Stimulated activated naive B cell treated with anti-CD40 and anti-IgM and Interleukin-4, amounts not matched to agents 10 μg/mL and 1 μg/mL and 100 μg/mL, for 72 hours (primary cell): ENCODE results near the gene NFE2L2.
A peak's percentile ranks its signal among the peaks of the same experiment; 100 is the strongest.
"Not testable (repeated sequence)": the region's sequence is repeated elsewhere in the genome, so short reads cannot be mapped to it uniquely, and the experiment has no call there.

ENCODE experiments used
- ATAC-seq, 2 donors: fragments of 150-1000 bp; cut with Tn5 transposase; replicated peaks; 2 replicates each; pipeline ENCODE4 v1.10.0; 2021; ENCODE audit warnings: moderate library complexity in 1 of 2
- DNase-seq: peaks from one replicate; pipeline ENCODE4 v3.0.0; 2021
- H3K27ac Mint-ChIP-seq: one replicate; pipeline ENCODE4 v1.8.0; 2022; ENCODE audit warnings: mild to moderate bottlenecking, mixed read lengths
- H3K27me3 Mint-ChIP-seq, 2 donors: one replicate each; pipeline ENCODE4 v1.8.0; 2022; ENCODE audit warnings: mixed read lengths in 2 of 2
- H3K36me3 Mint-ChIP-seq, 2 donors: one replicate each; pipeline ENCODE4 v1.8.0; 2022; ENCODE audit warnings: mixed read lengths in 2 of 2, mild to moderate bottlenecking in 1 of 2
- H3K4me1 Mint-ChIP-seq, 2 donors: one replicate each; pipeline ENCODE4 v1.8.0; 2022; ENCODE audit warnings: mixed read lengths in 2 of 2, mild to moderate bottlenecking in 1 of 2
- H3K4me3 Mint-ChIP-seq, 2 donors: one replicate each; pipeline ENCODE4 v1.8.0; 2022; ENCODE audit warnings: mild to moderate bottlenecking in 2 of 2, mixed read lengths in 2 of 2, moderate library complexity in 1 of 2
- H3K9me3 Mint-ChIP-seq, 2 donors: one replicate each; pipeline ENCODE4 v1.8.0; 2022; ENCODE audit warnings: mixed read lengths in 2 of 2, mild to moderate bottlenecking in 1 of 2

Gene NFE2L2

DNA sequence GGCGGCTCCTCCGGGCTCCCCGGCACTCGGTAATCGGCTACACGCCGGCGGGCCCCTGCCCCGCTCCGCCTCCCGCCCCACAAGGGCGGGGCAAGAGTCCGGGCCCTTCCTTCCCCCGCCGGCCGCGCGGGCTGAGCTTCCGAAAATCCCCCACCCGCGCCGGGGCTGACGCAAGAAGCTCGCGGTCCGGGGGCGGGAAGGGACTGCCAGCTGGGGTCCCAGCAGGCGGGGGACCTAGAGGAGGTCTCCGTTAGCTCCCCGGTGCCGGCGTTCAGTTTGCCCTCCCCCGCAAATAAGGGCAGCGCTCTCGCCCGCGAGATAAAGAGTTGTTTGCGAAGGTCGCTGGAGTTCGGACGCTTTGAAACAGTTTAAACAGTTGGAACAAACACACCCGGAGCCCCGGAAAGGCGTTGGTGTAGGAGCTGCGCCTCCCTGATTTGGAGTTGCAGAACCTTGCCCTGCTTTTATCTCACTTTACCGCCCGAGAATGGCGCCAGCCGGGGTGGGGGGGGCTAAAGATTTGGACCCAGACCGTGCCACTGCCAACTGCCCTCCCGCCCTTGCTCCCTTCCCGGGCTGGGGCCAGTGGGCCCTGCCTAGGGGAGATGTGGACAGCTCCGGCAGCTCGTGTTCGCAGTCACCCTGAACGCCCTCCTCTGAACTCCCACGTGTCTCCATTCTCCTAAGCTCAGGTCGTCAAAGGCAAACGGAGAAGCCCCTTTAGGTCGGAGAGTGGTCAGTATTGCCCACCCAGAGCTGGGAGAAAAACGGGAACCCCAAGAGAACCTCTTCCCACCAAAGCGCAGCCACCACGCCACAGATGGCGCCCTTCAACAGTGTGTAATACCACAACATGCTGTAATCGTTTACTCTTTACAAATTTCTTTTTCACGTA is at the start of gene NFE2L2:
NFE2L2 (minus strand) TSS at position 35 of the 895 bp plus-strand sequence. CDS start 151 bp downstream, outside the sequence.
- H3K4me3 Mint-ChIP-seq: peak within 1 kb of the TSS; percentile 91 to 93
- peaks cover 25 to 46% of the 10 kb centered on the region in 2 donors for H3K4me1 Mint-ChIP-seq
- H3K9me3 Mint-ChIP-seq: no peaks in the 10 kb centered on the region
- H3K27me3 Mint-ChIP-seq: no peaks in the 10 kb centered on the region
- ATAC-seq: peak; percentile 70 to 75
- peak within 1 kb of the TSS; percentile 99 for H3K27ac Mint-ChIP-seq
- peaks cover 17 to 18% of the 10 kb centered on the region in 2 donors for H3K36me3 Mint-ChIP-seq
- peak; percentile 96 for DNase-seq

DNA sequence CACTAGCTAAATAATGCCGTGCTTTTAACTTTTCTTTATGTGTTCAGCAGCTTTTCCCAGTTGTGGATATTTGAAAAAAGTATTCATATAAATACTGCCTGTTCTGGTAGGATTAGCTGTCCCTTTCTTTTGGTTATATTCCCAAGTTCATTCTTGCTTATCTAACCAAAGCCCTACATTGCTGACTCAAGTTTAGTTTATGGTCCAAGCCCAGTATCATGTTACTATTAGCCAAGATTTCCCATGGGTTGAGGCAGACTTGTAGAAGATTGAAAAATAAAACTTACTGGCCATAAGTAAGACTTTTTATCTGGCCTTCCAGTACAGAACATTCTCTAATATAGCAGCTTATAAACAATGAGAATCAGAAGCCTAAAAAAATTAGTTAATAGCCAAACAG is 49.7 kb upstream of the NFE2L2 start:
- Mint-ChIP-seq H3K27me3 (peaks cover 0 to 3% of the 10 kb centered on the region in 2 donors), H3K27ac (no peak overlapping the region), H3K9me3 (no peaks in the 10 kb centered on the region), H3K4me1 (no peaks in the 10 kb centered on the region), H3K36me3 (no peaks in the 10 kb centered on the region), H3K4me3 (no peak overlapping the region)
- ATAC-seq: no peak
- DNase-seq: no peak

DNA sequence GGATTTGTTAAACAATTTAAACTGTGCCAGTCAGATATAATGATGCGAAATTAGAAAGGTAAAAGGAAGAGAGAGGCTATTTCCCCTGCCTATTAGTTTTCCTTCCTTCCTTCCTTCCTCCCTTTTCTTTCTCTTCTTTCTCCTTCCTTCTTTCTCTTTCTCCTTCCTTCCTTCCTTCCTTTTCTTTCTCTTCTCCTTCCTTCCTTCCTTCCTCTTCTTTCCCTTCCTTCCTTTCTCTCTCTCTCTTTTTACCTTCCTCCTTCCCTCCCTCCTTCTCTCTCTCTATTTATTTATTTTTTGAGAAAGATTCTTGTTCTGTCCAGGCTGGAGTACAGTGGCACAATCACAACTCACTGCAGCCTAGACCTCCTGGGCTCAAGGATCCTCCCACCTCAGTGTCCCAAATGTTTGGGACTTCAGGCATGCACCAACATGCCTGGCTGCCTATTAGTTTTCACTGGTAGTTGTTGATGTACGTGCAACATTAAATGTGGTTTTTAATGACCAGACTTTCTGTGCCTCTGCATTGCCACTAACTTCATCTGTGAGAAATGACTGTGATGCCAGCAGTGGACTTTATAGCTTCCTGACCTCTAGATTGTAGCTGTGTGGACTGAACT is 48.7 kb upstream of the NFE2L2 start:
- Mint-ChIP-seq H3K27me3 (peaks cover 0 to 4% of the 10 kb centered on the region in 2 donors), H3K9me3 (no peaks in the 10 kb centered on the region), H3K4me1 (no peaks in the 10 kb centered on the region), H3K36me3 (no peaks in the 10 kb centered on the region), H3K4me3 (no peak overlapping the region), H3K27ac (no peak overlapping the region)
- no peak for ATAC-seq
- no peak for DNase-seq

DNA sequence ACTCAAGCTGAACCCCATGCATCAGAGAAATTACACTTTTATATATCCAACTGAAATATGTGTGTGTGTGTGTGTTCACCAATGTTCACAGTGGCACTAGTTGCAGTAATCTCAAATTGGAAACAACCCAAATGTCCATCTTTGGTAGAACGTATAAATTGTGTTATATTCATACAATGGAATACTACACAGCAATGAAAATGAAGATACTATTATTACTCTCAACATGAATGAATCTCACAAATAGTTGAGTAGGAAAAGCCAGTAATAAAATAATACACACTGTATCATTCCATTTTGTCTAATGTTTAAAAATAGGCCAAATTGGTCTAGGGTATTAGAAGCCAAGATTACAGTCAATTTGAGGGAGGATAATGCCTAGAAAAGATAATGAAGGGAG is 48.0 kb upstream of the NFE2L2 start:
- no peak for ATAC-seq
- H3K27me3 Mint-ChIP-seq: peaks cover 0 to 4% of the 10 kb centered on the region in 2 donors
- H3K36me3 Mint-ChIP-seq: no peaks in the 10 kb centered on the region
- H3K4me1 Mint-ChIP-seq: no peaks in the 10 kb centered on the region
- no peak for DNase-seq
- H3K27ac Mint-ChIP-seq: no peak overlapping the region
- no peaks in the 10 kb centered on the region for H3K9me3 Mint-ChIP-seq
- H3K4me3 Mint-ChIP-seq: no peak overlapping the region

DNA sequence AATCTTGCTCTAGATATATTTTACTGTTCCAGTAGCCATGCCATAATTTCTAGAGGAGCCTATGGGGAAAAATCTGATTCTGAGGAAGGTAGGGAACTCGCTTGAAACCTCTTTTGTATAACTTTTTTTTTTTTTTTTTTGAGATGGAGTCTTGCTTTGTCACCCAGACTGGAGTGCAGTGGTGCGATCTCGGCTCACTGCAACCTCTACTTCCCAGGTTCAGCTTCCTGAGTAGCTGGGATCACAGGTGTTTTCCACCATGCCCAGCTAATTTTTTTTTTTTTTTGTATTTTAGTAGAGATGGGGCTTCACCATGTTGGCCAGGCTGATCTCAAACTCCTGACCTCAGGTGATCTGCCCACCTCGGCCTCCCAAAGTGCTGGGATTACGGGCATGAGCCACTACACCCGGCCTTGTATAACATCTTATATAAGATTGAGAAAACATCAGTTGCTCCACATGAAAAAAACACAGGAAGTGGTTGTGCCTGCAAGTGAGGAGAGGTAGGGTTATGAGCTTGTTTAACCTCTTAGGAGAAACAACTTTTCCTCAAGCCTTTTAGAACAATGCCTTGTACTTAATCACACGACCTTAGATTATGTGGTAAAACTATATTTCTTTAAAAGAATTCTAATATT is 45.3 kb upstream of the NFE2L2 start:
- not testable (repeated sequence) for DNase-seq, H3K4me3 Mint-ChIP-seq, ATAC-seq, H3K4me1 Mint-ChIP-seq, H3K9me3 Mint-ChIP-seq, H3K36me3 Mint-ChIP-seq, H3K27me3 Mint-ChIP-seq, H3K27ac Mint-ChIP-seq

DNA sequence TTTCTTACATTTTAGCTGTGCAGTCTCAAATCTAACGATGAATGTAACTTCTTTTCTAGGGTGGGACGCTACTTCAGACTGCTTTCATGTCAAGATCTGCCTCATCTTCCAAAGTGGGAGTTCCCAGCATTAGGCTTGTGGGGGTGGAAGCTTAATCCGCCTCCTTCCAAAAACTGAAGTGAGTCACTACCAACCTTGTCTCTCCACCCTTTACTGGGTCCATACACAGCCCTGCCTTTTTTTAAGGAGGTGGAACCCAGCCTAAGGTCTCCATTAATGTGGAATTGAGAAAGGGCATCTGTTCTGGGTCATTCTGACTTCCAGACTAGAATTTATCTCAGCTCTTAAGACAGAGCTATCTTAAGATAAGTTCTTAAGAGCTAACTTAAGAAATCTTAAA is 42.0 kb upstream of the NFE2L2 start:
- H3K4me1 Mint-ChIP-seq: no peaks in the 10 kb centered on the region
- H3K36me3 Mint-ChIP-seq: no peaks in the 10 kb centered on the region
- H3K27me3 Mint-ChIP-seq: peaks cover 0 to 4% of the 10 kb centered on the region in 2 donors
- H3K9me3 Mint-ChIP-seq: no peaks in the 10 kb centered on the region
- no peak for ATAC-seq
- no peak overlapping the region for H3K4me3 Mint-ChIP-seq
- no peak overlapping the region for H3K27ac Mint-ChIP-seq
- DNase-seq: no peak

DNA sequence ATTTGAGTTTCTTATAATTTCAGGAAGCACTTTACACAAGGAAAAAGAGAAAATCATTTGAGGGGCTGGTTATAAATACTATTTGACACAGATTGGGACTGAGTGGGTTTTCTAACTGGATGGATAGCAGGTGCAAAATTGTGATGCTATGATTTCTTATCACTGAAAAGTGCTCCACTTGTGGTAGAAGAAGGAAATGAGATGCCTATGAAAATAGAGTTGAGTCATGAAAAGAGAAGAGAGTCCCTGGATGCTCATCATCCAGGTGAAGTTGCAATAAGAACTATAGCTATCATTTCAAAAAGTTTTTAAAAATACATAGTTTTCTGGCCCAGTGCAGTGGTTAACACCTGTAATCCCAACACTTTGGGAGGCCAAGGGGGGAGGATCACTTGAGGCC is 39.4 kb upstream of the NFE2L2 start:
- H3K4me3 Mint-ChIP-seq: no peak overlapping the region
- H3K9me3 Mint-ChIP-seq: no peaks in the 10 kb centered on the region
- no peaks in the 10 kb centered on the region for H3K4me1 Mint-ChIP-seq
- H3K27ac Mint-ChIP-seq: no peak overlapping the region
- no peaks in the 10 kb centered on the region for H3K27me3 Mint-ChIP-seq
- no peak for DNase-seq
- no peak for ATAC-seq
- H3K36me3 Mint-ChIP-seq: no peaks in the 10 kb centered on the region

DNA sequence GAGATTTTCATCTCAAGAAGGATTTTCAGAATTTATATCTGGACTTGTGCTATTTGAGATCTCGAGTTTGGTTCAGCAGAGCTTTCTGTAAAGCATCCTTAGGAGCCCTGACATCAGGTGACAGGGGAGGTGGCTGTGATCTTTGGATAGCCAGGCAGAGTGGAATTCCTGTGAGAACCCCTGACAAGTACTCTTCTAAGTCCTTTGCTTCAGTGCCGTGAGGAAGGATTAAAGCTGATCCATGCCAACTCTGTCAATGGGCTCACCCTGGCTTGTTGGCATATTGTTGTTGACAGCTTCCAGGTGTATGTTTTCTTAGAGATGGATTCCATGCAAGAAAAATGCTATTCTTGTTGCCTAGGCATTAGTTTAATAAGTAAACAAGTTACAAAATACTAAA is 38.0 kb upstream of the NFE2L2 start:
- no peak overlapping the region for H3K27ac Mint-ChIP-seq
- H3K4me3 Mint-ChIP-seq: no peak overlapping the region
- ATAC-seq (no peak), DNase-seq (no peak)
- no peaks in the 10 kb centered on the region for H3K9me3 Mint-ChIP-seq
- no peaks in the 10 kb centered on the region for H3K4me1 Mint-ChIP-seq
- H3K27me3 Mint-ChIP-seq: no peaks in the 10 kb centered on the region
- H3K36me3 Mint-ChIP-seq: no peaks in the 10 kb centered on the region

DNA sequence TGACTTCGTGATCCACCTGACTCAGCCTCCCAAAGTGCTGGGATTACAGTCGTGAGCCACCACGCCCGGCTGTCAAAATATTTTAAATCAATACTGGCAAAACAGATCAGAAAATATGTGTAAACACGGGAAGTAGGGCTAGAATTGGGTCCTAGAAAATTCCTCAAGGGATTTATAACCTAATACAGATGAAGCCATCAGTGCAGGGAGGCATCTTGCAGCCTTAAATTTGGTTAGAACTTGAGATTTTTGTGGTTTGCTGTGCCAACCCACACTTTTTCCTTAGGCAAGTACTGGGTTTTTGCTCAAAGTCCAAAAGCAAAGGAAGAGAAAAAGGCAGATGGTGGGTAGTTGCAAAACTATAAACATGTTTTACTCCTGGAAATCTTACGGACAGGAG is 33.7 kb upstream of the NFE2L2 start:
- no peak for ATAC-seq
- H3K4me3 Mint-ChIP-seq: no peak overlapping the region
- no peak for DNase-seq
- peaks cover 0 to 5% of the 10 kb centered on the region in 2 donors for H3K4me1 Mint-ChIP-seq
- H3K27ac Mint-ChIP-seq: no peak overlapping the region
- H3K9me3 Mint-ChIP-seq: no peaks in the 10 kb centered on the region
- no peaks in the 10 kb centered on the region for H3K36me3 Mint-ChIP-seq
- no peaks in the 10 kb centered on the region for H3K27me3 Mint-ChIP-seq

DNA sequence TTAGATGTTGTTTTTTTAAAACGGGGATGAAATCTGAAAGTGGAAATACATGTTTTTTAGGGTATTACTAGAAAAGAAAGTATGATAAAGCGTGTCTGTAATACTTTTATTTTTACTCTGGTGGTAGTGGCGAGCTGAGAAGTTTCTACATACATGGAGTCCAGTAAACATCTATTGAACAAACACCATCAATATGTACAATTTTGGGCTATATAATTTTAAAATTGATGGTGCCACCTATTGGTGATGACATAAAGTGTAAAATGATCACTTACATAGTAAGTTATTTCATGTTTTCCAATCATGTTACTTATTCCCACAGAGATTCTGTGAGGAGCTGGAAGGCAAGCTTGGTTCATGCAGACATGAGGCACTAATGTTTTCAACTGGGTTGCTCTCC is 31.5 kb upstream of the NFE2L2 start:
- Mint-ChIP-seq H3K4me3 (no peak overlapping the region), H3K27ac (no peak overlapping the region), H3K36me3 (no peaks in the 10 kb centered on the region), H3K4me1 (peaks cover 0 to 13% of the 10 kb centered on the region in 2 donors), H3K9me3 (no peaks in the 10 kb centered on the region), H3K27me3 (no peaks in the 10 kb centered on the region)
- ATAC-seq (peak; percentile 56 to 60), DNase-seq (no peak)

DNA sequence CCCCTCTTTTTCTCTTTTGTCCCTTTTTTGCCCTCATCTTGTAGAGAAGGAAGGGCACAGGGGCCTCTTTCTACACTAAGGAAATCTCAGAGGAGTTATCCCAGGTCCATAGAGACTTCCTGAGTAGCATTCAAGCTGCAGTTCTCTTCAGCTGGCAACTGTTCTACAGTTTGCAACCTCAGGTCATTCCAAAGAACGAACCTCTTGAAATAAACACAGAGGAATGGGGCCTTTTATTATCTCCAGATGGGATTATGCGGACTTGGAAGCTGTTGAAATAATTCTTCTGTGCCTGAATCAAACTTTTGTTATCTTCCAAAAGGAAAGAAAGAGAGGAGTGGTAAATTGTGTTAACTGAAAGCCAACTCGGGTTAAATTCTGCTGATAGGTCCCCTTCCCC is 31.0 kb upstream of the NFE2L2 start:
- DNase-seq: no peak
- no peak for ATAC-seq
- Mint-ChIP-seq H3K27me3 (no peaks in the 10 kb centered on the region), H3K27ac (no peak overlapping the region), H3K4me1 (peaks cover under 1 to 18% of the 10 kb centered on the region in 2 donors), H3K4me3 (no peak overlapping the region), H3K9me3 (no peaks in the 10 kb centered on the region), H3K36me3 (no peaks in the 10 kb centered on the region)

DNA sequence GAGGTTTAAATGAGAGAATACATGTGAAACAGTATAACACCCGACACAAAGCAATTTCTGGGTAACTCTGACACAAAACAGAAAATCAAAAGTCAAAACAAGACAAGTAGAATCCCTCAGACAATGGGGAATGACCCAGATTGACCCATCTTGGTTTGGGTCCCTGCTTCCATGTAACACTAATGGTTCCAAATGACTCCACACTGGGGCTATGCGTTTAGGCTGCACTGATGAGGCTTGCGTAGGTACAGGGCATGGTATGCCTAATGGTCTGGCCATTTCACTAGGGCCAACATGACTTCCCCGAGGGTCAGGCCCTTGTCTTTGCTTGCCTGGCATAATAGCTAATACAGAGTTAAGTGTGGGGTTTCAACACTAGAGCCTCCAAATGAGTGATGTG is 27.2 kb upstream of the NFE2L2 start:
- no peak overlapping the region for H3K4me3 Mint-ChIP-seq
- peaks cover 7 to 28% of the 10 kb centered on the region in 2 donors for H3K4me1 Mint-ChIP-seq
- no peak for DNase-seq
- ATAC-seq: peak in 1 of 2 donors; percentile 32
- H3K36me3 Mint-ChIP-seq: no peaks in the 10 kb centered on the region
- H3K27me3 Mint-ChIP-seq: no peaks in the 10 kb centered on the region
- no peak overlapping the region for H3K27ac Mint-ChIP-seq
- no peaks in the 10 kb centered on the region for H3K9me3 Mint-ChIP-seq

DNA sequence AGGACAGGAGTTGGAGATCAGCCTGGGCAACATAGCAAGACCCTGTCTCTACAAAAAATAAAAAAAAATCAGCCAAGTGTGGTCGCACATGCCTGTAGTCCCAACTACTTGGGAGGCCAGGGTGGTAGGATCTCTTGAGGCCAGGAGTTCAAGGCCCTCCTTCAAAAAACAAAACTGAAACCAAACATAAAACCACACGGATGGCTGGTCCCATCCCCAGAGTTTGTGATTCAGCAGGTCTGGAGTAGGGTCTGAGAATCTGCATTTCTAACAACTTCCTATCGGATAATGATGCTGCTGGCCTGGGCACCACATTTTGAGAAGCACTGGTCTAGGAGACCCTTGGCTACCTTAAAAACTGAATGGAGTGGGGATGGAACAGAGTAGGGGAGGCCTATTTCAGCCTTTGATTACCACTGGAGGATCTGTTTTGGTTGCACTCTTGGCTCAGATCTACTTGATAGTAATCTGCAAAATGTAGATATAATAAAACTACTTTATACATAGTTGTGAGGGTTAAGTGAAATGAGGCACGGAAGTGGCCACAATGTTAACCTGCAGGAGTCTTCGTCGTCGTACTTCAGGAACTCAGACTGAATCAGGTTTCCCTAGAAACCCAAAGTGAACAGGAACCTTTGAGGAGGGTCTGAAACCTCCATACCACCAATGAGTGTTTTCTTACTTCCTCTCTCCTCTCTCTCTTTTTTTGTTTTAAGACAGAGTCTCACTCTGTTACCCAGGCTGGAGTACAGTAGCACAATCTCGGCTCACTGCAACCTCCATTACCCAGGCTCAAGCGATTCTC is 25.5 kb upstream of the NFE2L2 start:
- peak; percentile 90 to 91 for ATAC-seq
- Mint-ChIP-seq H3K36me3 (no peaks in the 10 kb centered on the region), H3K27ac (peak overlapping the region; percentile 70), H3K4me1 (peaks cover 9 to 33% of the 10 kb centered on the region in 2 donors), H3K27me3 (no peaks in the 10 kb centered on the region), H3K9me3 (no peaks in the 10 kb centered on the region), H3K4me3 (peak overlapping the region; percentile 52 to 72)
- DNase-seq: no peak

DNA sequence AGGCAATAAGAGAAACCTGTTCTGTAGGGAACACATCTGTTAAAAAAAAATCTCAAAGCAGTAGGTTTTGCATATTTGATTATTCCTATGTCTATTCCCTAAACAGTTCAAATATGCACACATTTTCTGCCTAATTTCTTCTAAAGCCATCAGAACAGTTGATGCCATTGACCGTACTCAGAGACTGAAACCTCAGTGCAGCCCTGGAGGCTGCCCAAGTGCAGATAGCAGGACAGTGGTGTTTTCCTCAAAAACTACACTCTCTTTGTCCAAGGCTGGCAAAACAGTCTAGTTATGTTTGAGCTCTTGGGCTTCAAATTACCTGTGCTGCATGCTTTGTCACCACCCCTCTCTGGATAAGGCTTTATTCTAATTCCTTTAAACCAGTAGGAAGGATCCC is 23.3 kb upstream of the NFE2L2 start:
- DNase-seq (no peak), ATAC-seq (no peak)
- Mint-ChIP-seq H3K27me3 (no peaks in the 10 kb centered on the region), H3K9me3 (no peaks in the 10 kb centered on the region), H3K4me1 (peaks cover 15 to 43% of the 10 kb centered on the region in 2 donors), H3K4me3 (no peak overlapping the region), H3K27ac (no peak overlapping the region), H3K36me3 (no peaks in the 10 kb centered on the region)
